ENCODE data around the gene ATP8B3.

GRCh38 chr19:1860042-1860775 is 48.1 kb upstream of the ATP8B3 start:
- TF ChIP-seq EZH2 (IDR thresholded peaks at IDR 0.05; ENCODE audit: low read depth, unreplicated experiment) (no peak), CTCF (conservative IDR thresholded peaks at IDR 0.05; ENCODE audit: low read depth in 2 of 2) (no peak), EZH2phosphoT487 (IDR thresholded peaks at IDR 0.05; ENCODE audit: unreplicated experiment) (no peak), ZNF114 (CRISPR knock-in tag; IDR thresholded peaks at IDR 0.05) (no peak)

Data from GM23338 (cell line).